HL-60 (cell line): ENCODE data around the gene ARFGEF2.

Source experiments
- DNase-seq, 2 experiments: peaks; one replicate each; pipeline ENCODE4 v3.0.0-alpha.2; 2010 to 2020; ENCODE audit warnings: low read depth in 1 of 2, low spot score in 1 of 2
- H3K27ac ChIP-seq: fragments of 250-450 bp; sonication (Bioruptor Pico); replicated peaks from 2 replicates; pipeline ENCODE4 v1.5.1; 2020; ENCODE audit warnings: mild to moderate bottlenecking, moderate library complexity
- H3K27me3 ChIP-seq: fragments of 250-450 bp; sonication (Bioruptor Pico); 2 replicates; pipeline ENCODE4 v1.5.1; 2021; ENCODE audit warnings: mild to moderate bottlenecking, moderate library complexity; ENCODE audit not compliant: insufficient read depth, poor library complexity, severe bottlenecking
- H3K4me3 ChIP-seq: replicated peaks from 2 replicates; pipeline ENCODE4 v1.5.1; 2011; ENCODE audit warnings: mild to moderate bottlenecking, control low read depth, low read length; ENCODE audit not compliant: insufficient read depth
- GABPA ChIP-seq: IDR thresholded peaks from 2 replicates; pipeline ENCODE4 v1.6.1; 2012; ENCODE audit warnings: low read depth
- POLR2AphosphoS5 ChIP-seq: IDR thresholded peaks from 2 replicates; pipeline ENCODE4 v1.6.1; 2012; ENCODE audit warnings: low read depth
- SPI1 ChIP-seq: IDR thresholded peaks from 2 replicates; pipeline ENCODE4 v1.6.1; 2012; ENCODE audit warnings: low read depth, mild to moderate bottlenecking, borderline replicate concordance
- TF ChIP-seq, protein P1 (sequence below): IDR thresholded peaks from 2 replicates; pipeline ENCODE4 v1.6.1; 2012; ENCODE audit warnings: low read depth; ENCODE audit not compliant: insufficient replicate concordance
- TF ChIP-seq, protein P2 (sequence below): IDR thresholded peaks from one replicate; pipeline ENCODE4 v1.5.1; 2011; ENCODE audit warnings: low read length, control low read depth, inconsistent platforms; ENCODE audit not compliant: insufficient read depth

Gene ARFGEF2

DNA sequence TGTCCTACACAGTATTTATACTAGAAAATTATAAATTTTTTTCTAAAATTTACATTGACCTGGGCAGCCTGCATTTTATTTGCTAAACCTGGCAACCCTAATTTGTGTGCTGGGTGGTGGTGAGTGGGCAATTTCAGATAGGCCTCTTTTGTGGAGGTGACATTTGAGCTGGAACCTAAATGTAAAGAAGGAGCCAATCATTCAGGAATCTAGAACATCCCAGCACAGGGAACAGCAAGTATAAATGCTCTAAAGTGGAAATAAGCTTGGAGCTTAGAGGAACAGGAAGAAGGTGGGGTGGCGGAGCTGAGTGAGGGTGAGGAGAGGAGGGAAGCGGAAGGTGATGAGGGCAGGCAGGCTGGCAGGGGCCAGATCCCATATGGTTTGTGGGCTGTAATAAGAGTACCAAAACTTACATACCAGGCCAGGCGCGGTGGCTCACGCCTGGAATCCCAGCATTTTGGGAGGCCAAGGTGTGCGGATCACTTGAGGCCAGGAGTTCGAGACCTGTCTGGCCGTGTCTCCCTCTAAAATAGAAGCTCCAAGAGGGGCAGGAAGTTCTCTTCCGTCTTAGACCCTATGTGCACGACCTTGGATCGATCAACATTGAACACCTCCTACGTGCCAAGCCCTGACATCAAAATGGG is 124.1 kb downstream of the ARFGEF2 start:
- peak overlapping the region; percentile 63 for H3K4me3 ChIP-seq
- TF ChIP-seq SPI1 (peak; percentile 57; the same call in 1 of the 2 replicates), POLR2AphosphoS5 (no peak), GABPA (0 out of 2 replicates have a peak, but pooled peaks have one; percentile 19)
- TF ChIP-seq, protein P1, sequence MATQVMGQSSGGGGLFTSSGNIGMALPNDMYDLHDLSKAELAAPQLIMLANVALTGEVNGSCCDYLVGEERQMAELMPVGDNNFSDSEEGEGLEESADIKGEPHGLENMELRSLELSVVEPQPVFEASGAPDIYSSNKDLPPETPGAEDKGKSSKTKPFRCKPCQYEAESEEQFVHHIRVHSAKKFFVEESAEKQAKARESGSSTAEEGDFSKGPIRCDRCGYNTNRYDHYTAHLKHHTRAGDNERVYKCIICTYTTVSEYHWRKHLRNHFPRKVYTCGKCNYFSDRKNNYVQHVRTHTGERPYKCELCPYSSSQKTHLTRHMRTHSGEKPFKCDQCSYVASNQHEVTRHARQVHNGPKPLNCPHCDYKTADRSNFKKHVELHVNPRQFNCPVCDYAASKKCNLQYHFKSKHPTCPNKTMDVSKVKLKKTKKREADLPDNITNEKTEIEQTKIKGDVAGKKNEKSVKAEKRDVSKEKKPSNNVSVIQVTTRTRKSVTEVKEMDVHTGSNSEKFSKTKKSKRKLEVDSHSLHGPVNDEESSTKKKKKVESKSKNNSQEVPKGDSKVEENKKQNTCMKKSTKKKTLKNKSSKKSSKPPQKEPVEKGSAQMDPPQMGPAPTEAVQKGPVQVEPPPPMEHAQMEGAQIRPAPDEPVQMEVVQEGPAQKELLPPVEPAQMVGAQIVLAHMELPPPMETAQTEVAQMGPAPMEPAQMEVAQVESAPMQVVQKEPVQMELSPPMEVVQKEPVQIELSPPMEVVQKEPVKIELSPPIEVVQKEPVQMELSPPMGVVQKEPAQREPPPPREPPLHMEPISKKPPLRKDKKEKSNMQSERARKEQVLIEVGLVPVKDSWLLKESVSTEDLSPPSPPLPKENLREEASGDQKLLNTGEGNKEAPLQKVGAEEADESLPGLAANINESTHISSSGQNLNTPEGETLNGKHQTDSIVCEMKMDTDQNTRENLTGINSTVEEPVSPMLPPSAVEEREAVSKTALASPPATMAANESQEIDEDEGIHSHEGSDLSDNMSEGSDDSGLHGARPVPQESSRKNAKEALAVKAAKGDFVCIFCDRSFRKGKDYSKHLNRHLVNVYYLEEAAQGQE: no peak
- TF ChIP-seq, protein P2, sequence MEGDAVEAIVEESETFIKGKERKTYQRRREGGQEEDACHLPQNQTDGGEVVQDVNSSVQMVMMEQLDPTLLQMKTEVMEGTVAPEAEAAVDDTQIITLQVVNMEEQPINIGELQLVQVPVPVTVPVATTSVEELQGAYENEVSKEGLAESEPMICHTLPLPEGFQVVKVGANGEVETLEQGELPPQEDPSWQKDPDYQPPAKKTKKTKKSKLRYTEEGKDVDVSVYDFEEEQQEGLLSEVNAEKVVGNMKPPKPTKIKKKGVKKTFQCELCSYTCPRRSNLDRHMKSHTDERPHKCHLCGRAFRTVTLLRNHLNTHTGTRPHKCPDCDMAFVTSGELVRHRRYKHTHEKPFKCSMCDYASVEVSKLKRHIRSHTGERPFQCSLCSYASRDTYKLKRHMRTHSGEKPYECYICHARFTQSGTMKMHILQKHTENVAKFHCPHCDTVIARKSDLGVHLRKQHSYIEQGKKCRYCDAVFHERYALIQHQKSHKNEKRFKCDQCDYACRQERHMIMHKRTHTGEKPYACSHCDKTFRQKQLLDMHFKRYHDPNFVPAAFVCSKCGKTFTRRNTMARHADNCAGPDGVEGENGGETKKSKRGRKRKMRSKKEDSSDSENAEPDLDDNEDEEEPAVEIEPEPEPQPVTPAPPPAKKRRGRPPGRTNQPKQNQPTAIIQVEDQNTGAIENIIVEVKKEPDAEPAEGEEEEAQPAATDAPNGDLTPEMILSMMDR: no peak
- H3K27me3 ChIP-seq: no peaks in the 10 kb centered on the region
- peak; percentile 75 to 79 for DNase-seq
- peak overlapping the region; percentile 97 for H3K27ac ChIP-seq

DNA sequence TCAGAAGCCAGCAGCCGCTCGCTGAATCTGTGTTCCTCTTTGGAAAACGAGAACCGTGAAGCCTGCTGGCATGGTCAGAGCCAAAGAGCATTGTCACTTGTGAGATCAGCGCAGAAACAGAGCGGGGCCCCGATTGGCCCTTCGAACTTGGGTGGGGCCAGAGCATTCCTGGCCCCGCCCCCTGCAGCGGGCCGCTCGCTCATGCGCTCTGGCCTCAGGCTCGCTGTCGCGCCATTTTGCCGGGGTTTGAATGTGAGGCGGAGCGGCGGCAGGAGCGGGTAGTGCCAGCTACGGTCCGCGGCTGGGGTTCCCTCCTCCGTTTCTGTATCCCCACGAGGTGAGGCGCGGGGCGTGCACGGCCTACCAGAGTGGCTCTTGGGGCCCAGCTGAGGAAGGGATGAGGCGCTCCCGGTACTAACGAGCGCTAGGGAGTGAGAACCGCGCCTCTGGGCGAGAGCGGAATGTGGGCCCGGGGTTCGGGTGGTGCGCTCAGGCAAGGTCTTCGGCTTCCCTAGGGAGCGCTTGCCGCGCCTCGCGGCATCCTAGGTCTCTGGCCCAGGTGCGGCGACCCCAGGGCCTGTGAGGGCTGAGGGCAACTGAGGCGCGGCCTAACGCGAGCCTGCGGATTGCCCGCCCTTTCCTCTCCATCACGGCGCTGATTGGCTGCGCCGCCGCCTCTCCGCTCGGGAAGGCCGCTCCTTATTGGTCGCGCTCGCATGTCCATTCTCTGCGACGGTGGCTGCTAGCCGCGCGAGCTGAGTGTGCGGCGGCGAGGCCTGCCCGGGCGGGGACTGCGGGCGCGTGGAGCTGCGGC is 124.8 kb downstream of the ARFGEF2 start, which contains the start of gene CSE1L:
Gene CSE1L (plus strand): TSS at position 226 of the 814 bp plus-strand sequence. CDS start 12,152 bp downstream, outside the sequence.
- Histone ChIP-seq H3K27ac (peak within 1 kb of the TSS; percentile 97), H3K4me3 (peak within 1 kb of the TSS; percentile 63), H3K27me3 (no peaks in the 10 kb centered on the region)
- DNase-seq: peak; percentile 94 to 97
- peak; percentile 76 for TF ChIP-seq SPI1
- TF ChIP-seq, protein P2: no peak
- peak; percentile 81 for TF ChIP-seq POLR2AphosphoS5
- TF ChIP-seq GABPA: no peak
- TF ChIP-seq, protein P1: no peak

DNA sequence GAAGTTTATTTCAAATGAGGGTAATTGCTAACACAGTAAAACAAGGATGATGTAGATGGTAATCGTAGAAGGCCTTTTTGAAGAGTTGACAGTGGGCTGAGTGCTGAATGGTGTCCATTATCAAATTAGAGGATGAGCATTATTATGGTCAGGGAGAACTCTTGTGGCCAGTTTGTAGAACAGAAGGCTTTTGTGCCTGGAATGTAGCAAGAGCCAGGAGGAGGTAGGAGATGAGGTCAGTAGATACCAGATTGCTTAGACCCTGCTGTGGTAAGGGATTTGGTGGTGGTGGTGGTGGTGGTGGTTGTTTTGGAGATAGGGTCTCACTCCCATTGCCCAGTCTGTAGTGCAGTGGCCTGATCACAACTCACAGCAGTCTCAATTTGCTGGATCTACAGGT is 130.8 kb downstream of the ARFGEF2 start:
- H3K27me3 ChIP-seq: no peaks in the 10 kb centered on the region
- TF ChIP-seq, protein P2: no peak
- TF ChIP-seq POLR2AphosphoS5: no peak
- TF ChIP-seq, protein P1: no peak
- no peak for DNase-seq
- no peak overlapping the region for H3K27ac ChIP-seq
- no peak overlapping the region for H3K4me3 ChIP-seq
